Measurements from ENCODE around the gene ZMIZ1.
A peak's percentile ranks its signal among the peaks of the same experiment; 100 is the strongest.

ZMIZ1 gene

DNA sequence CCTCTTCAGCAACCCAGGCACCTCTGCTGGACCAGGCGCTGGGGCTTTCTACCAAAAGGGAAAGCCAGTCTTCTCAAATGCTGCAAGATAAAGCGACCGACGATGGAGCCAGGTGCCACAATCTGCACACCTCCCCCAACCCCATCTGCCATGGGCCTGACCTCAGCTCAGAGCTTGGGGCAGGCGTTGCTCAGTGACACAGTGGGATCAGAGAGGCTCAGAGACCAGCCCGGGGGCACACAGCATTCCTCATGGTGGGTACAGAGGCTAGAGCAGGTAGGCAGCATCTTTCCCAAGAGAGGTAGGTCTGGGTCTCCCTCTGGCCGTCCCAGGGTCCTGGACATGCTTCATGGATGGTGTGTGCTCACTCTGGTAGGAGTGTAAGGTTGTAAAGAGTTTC lies 56.3 kb downstream of the ZMIZ1 start:
- no peaks in the 10 kb centered on the region for H3K9me3 ChIP-seq (ENCODE audit: insufficient read depth, low read depth, low read length)
- H3K36me3 ChIP-seq (ENCODE audit: insufficient read depth, low read depth, low read length) = peaks cover 52% of the 10 kb centered on the region
- no peaks in the 10 kb centered on the region for H3K27me3 ChIP-seq (ENCODE audit: insufficient read depth, low read length)
- peaks cover 25% of the 10 kb centered on the region for H3K4me1 ChIP-seq (ENCODE audit: insufficient read depth, low read length)
- H3K9ac ChIP-seq (ENCODE audit: low read depth, low read length) = no peak overlapping the region
- H3K4me3 ChIP-seq (ENCODE audit: low read length) = no peak overlapping the region
- no peak overlapping the region for H3K27ac ChIP-seq (ENCODE audit: low read length)

DNA sequence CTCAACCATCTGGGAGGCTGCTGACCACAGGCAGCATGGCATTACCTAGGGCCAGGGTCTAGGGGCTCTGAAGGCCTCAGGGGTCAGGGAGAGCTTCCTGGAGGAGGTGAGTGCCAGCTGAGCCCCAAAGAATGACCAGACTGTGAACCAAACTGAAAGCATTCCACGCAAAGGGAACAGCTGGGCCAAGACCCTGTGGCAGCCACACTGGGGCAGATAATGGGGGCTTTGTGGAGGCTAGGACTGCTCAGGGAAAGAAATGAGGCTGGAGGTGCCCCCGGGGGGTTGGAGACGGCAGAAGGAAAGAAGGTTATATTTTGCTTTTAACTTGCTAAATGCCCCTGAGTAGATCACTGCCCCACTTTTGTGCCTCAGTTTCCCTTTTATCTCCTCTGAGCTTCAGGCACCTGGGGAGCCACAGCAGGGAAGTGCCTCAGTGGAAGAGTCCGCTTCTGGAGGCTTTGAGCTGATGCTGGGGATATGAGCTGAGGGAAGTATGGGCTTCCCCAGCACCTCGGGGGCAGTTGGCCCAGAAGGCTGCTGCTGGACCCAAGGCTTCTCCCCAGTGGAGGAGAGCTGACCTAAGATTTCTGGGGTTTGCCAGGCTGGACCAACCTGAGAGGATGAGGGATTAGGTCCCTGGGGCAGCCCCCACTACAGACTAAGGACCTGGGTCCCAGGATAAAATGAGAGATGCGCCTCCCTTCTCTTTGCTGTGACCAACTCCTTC lies 57.8 kb downstream of the ZMIZ1 start:
- no peak overlapping the region for H3K9ac ChIP-seq (ENCODE audit: low read depth, low read length)
- H3K4me3 ChIP-seq (ENCODE audit: low read length) = no peak overlapping the region
- H3K9me3 ChIP-seq (ENCODE audit: insufficient read depth, low read depth, low read length) = no peaks in the 10 kb centered on the region
- peaks cover 45% of the 10 kb centered on the region for H3K36me3 ChIP-seq (ENCODE audit: insufficient read depth, low read depth, low read length)
- H3K27me3 ChIP-seq (ENCODE audit: insufficient read depth, low read length) = no peaks in the 10 kb centered on the region
- no peak overlapping the region for H3K27ac ChIP-seq (ENCODE audit: low read length)
- H3K4me1 ChIP-seq (ENCODE audit: insufficient read depth, low read length) = peaks cover 40% of the 10 kb centered on the region

- peaks cover 47% of the 10 kb centered on the region for H3K4me1 ChIP-seq (ENCODE audit: insufficient read depth, low read length)
- peaks cover 39% of the 10 kb centered on the region for H3K36me3 ChIP-seq (ENCODE audit: insufficient read depth, low read depth, low read length)
- no peaks in the 10 kb centered on the region for H3K9me3 ChIP-seq (ENCODE audit: insufficient read depth, low read depth, low read length)
- no peak overlapping the region for H3K27ac ChIP-seq (ENCODE audit: low read length)
- no peak overlapping the region for H3K9ac ChIP-seq (ENCODE audit: low read depth, low read length)
- no peak overlapping the region for H3K4me3 ChIP-seq (ENCODE audit: low read length)
- H3K27me3 ChIP-seq (ENCODE audit: insufficient read depth, low read length) = no peaks in the 10 kb centered on the region
These were observed 58.6 kb downstream of the ZMIZ1 start for GRCh38 chr10:79127151-79127961.

DNA sequence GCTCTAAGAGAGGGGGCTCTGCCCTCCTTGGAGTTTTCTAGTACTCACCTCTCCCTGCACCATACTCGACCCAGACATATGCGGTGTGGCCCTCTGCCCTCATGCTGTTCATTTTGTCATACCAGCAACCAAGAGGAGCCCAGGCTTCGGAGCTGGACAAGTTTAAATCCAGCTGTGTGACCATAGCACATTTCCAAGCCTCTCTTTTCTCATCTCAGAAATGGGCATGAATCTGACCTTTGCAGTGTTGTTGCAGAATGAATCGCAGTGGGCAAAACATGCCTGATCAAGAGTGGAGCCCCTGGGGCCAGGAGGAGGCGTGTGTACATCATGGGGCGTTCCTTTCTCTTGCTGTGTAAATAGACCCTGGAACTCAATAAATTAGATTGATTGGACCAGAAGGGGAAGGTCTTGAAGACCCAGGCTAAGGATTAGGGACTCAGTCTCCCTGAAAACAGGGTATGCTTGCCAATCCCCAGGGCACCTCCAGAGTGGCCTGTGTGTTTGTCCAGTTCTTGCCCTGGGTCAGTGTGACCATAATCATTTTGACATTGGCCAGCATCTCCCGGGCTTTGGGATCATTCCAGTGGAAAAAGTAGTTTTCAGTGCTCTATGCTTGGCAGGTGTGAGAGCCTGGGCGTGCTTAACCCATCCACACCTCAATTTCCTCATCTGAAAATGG lies 59.6 kb downstream of the ZMIZ1 start:
- no peak overlapping the region; the same call in 1 of the 2 replicates for H3K4me3 ChIP-seq (ENCODE audit: low read length)
- no peaks in the 10 kb centered on the region for H3K9me3 ChIP-seq (ENCODE audit: insufficient read depth, low read depth, low read length)
- peak overlapping the region; percentile 51; the same call in 1 of the 2 replicates for H3K9ac ChIP-seq (ENCODE audit: low read depth, low read length)
- H3K27me3 ChIP-seq (ENCODE audit: insufficient read depth, low read length) = no peaks in the 10 kb centered on the region
- H3K36me3 ChIP-seq (ENCODE audit: insufficient read depth, low read depth, low read length) = peaks cover 34% of the 10 kb centered on the region
- peak overlapping the region; percentile 81 for H3K27ac ChIP-seq (ENCODE audit: low read length)
- H3K4me1 ChIP-seq (ENCODE audit: insufficient read depth, low read length) = peaks cover 58% of the 10 kb centered on the region

GRCh38 chr10:79128923-79129305 lies 60.1 kb downstream of the ZMIZ1 start:
- no peaks in the 10 kb centered on the region for H3K27me3 ChIP-seq (ENCODE audit: insufficient read depth, low read length)

GRCh38 chr10:79129361-79129997 lies 60.7 kb downstream of the ZMIZ1 start:
- peak overlapping the region; percentile 15; the same call in 1 of the 2 replicates for H3K4me3 ChIP-seq (ENCODE audit: low read length)
- H3K36me3 ChIP-seq (ENCODE audit: insufficient read depth, low read depth, low read length) = peaks cover 24% of the 10 kb centered on the region
- H3K27ac ChIP-seq (ENCODE audit: low read length) = peak overlapping the region; percentile 81
- peak overlapping the region; percentile 51; the same call in 1 of the 2 replicates for H3K9ac ChIP-seq (ENCODE audit: low read depth, low read length)
- no peaks in the 10 kb centered on the region for H3K9me3 ChIP-seq (ENCODE audit: insufficient read depth, low read depth, low read length)
- H3K4me1 ChIP-seq (ENCODE audit: insufficient read depth, low read length) = peaks cover 61% of the 10 kb centered on the region
- no peaks in the 10 kb centered on the region for H3K27me3 ChIP-seq (ENCODE audit: insufficient read depth, low read length)

More at GRCh38 chr10:79128923-79129305, 60.1 kb downstream of the ZMIZ1 start:
- Histone ChIP-seq H3K27ac (ENCODE audit: low read length) (peak overlapping the region; percentile 81), H3K4me3 (ENCODE audit: low read length) (no peak overlapping the region; the same call in 1 of the 2 replicates), H3K9me3 (ENCODE audit: insufficient read depth, low read depth, low read length) (no peaks in the 10 kb centered on the region), H3K4me1 (ENCODE audit: insufficient read depth, low read length) (peaks cover 61% of the 10 kb centered on the region), H3K9ac (ENCODE audit: low read depth, low read length) (peak overlapping the region; percentile 51; the same call in 1 of the 2 replicates), H3K36me3 (ENCODE audit: insufficient read depth, low read depth, low read length) (peaks cover 29% of the 10 kb centered on the region)

GRCh38 chr10:79130255-79130654 lies 61.5 kb downstream of the ZMIZ1 start:
- Histone ChIP-seq H3K4me1 (ENCODE audit: insufficient read depth, low read length) (peaks cover 61% of the 10 kb centered on the region), H3K4me3 (ENCODE audit: low read length) (no peak overlapping the region; the same call in 1 of the 2 replicates), H3K9me3 (ENCODE audit: insufficient read depth, low read depth, low read length) (no peaks in the 10 kb centered on the region), H3K9ac (ENCODE audit: low read depth, low read length) (peak overlapping the region; percentile 51; the same call in 1 of the 2 replicates), H3K27ac (ENCODE audit: low read length) (peak overlapping the region; percentile 81), H3K27me3 (ENCODE audit: insufficient read depth, low read length) (no peaks in the 10 kb centered on the region), H3K36me3 (ENCODE audit: insufficient read depth, low read depth, low read length) (peaks cover 17% of the 10 kb centered on the region)

DNA sequence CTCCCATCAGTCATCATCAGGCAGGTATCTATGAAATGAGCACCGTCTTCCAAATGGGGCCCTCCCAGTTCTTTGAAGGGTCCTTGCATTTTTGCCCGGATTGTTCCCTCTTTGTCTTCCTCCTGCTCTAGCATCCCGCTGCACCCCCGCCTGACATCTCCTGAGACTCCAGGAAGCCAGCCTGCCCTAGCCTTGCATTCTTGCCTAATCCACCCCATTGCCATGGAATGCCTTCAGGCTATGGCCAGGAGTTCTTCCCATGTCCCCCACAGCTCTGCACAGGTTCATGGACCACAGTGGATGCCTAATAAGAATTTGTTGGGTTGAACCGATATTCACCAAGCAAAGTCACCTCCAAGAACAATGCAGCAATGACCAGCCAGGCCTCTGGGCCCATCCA lies 62.1 kb downstream of the ZMIZ1 start:
- no peaks in the 10 kb centered on the region for H3K27me3 ChIP-seq (ENCODE audit: insufficient read depth, low read length)
- peaks cover 11% of the 10 kb centered on the region for H3K36me3 ChIP-seq (ENCODE audit: insufficient read depth, low read depth, low read length)
- no peaks in the 10 kb centered on the region for H3K9me3 ChIP-seq (ENCODE audit: insufficient read depth, low read depth, low read length)
- H3K4me1 ChIP-seq (ENCODE audit: insufficient read depth, low read length) = peaks cover 61% of the 10 kb centered on the region
- peak overlapping the region; percentile 35 for H3K27ac ChIP-seq (ENCODE audit: low read length)
- H3K9ac ChIP-seq (ENCODE audit: low read depth, low read length) = peak overlapping the region; percentile 51; the same call in 1 of the 2 replicates
- H3K4me3 ChIP-seq (ENCODE audit: low read length) = no peak overlapping the region

GRCh38 chr10:79131836-79132631 lies 63.3 kb downstream of the ZMIZ1 start:
- Histone ChIP-seq H3K4me1 (ENCODE audit: insufficient read depth, low read length) (peaks cover 66% of the 10 kb centered on the region), H3K27ac (ENCODE audit: low read length) (peak overlapping the region; percentile 43), H3K9ac (ENCODE audit: low read depth, low read length) (peak overlapping the region; percentile 42; the same call in 1 of the 2 replicates), H3K9me3 (ENCODE audit: insufficient read depth, low read depth, low read length) (no peaks in the 10 kb centered on the region), H3K36me3 (ENCODE audit: insufficient read depth, low read depth, low read length) (peaks cover 9% of the 10 kb centered on the region), H3K27me3 (ENCODE audit: insufficient read depth, low read length) (no peaks in the 10 kb centered on the region), H3K4me3 (ENCODE audit: low read length) (no peak overlapping the region)

GRCh38 chr10:79132681-79133381 lies 64.1 kb downstream of the ZMIZ1 start:
- Histone ChIP-seq H3K4me1 (ENCODE audit: insufficient read depth, low read length) (peaks cover 68% of the 10 kb centered on the region), H3K27ac (ENCODE audit: low read length) (peak overlapping the region; percentile 43), H3K4me3 (ENCODE audit: low read length) (no peak overlapping the region), H3K36me3 (ENCODE audit: insufficient read depth, low read depth, low read length) (peaks cover 9% of the 10 kb centered on the region), H3K9me3 (ENCODE audit: insufficient read depth, low read depth, low read length) (no peaks in the 10 kb centered on the region), H3K27me3 (ENCODE audit: insufficient read depth, low read length) (no peaks in the 10 kb centered on the region), H3K9ac (ENCODE audit: low read depth, low read length) (peak overlapping the region; percentile 23; the same call in 1 of the 2 replicates)

Data from iPS-20b (cell line).